Keratinocyte (primary cell): ENCODE measurements around the gene JAKMIP2. TPM values are rescaled to one million over a fixed set of nuclear protein-coding genes. Genes with fewer than 3 reads are reported as not detected.

Source experiments
- DNase-seq: peaks from one replicate; pipeline ENCODE4 v3.0.0-alpha.2; 2011; ENCODE audit warnings: low read depth, missing footprints, low spot score
- FAIRE-seq: peaks from 2 replicates; lab custom pipeline; 2011; peaks lifted over from hg19 to GRCh38; lab: Jason Lieb, UNC
- H2AFZ ChIP-seq: 2 replicates; pipeline ENCODE4 v1.6.0; 2012; ENCODE audit warnings: low read length, control low read depth, inconsistent platforms; ENCODE audit not compliant: control insufficient read depth
- H3K27ac ChIP-seq: 2 replicates; pipeline ENCODE4 v1.5.1; 2011; ENCODE audit warnings: low read length; ENCODE audit not compliant: control insufficient read depth, insufficient read depth
- H3K27me3 ChIP-seq: 3 replicates; pipeline ENCODE4 v1.6.0; 2011; ENCODE audit warnings: low read length; ENCODE audit not compliant: control insufficient read depth, insufficient read depth; ENCODE audit errors: extremely low read depth
- H3K36me3 ChIP-seq, 2 experiments: 2 replicates in 1 of 2; 3 replicates in 1 of 2; pipeline ENCODE4 v1.5.1; 2011; ENCODE audit warnings: low read length in 2 of 2, mild to moderate bottlenecking in 1 of 2; ENCODE audit not compliant: control insufficient read depth in 2 of 2, insufficient read depth in 2 of 2; ENCODE audit errors: extremely low read depth in 1 of 2
- H3K4me1 ChIP-seq: 3 replicates; pipeline ENCODE4 v1.5.1; 2011; ENCODE audit warnings: low read length; ENCODE audit not compliant: control insufficient read depth, insufficient read depth; ENCODE audit errors: extremely low read depth
- H3K4me2 ChIP-seq: 3 replicates; pipeline ENCODE4 v1.6.0; 2011; ENCODE audit warnings: low read depth, low read length; ENCODE audit not compliant: control insufficient read depth, insufficient read depth; ENCODE audit errors: extremely low read depth
- H3K4me3 ChIP-seq, 3 experiments: fragments of 200-600 bp in 1 of 3; sonication (generic) in 1 of 3; 2 replicates in 2 of 3; 3 replicates in 1 of 3; pipeline ENCODE4 v1.5.1; 2011 to 2016; ENCODE audit warnings: low read length in 3 of 3, mild to moderate bottlenecking in 3 of 3, control low read depth in 2 of 3, inconsistent platforms in 1 of 3, low read depth in 1 of 3, mixed read lengths in 1 of 3, mixed run types in 1 of 3, moderate library complexity in 1 of 3; ENCODE audit not compliant: control insufficient read depth in 2 of 3, insufficient read depth in 2 of 3; ENCODE audit errors: extremely low read depth in 1 of 3
- H3K79me2 ChIP-seq: 2 replicates; pipeline ENCODE4 v1.6.0; 2012; ENCODE audit warnings: low read length; ENCODE audit not compliant: control insufficient read depth, insufficient read depth
- H3K9ac ChIP-seq: 3 replicates; pipeline ENCODE4 v1.6.0; 2011; ENCODE audit warnings: low read length; ENCODE audit not compliant: control insufficient read depth, insufficient read depth; ENCODE audit errors: extremely low read depth
- H3K9me1 ChIP-seq: 3 replicates; pipeline ENCODE4 v1.6.0; 2011; ENCODE audit warnings: low read length; ENCODE audit not compliant: control insufficient read depth, insufficient read depth; ENCODE audit errors: extremely low read depth
- H3K9me3 ChIP-seq: 2 replicates; pipeline ENCODE4 v1.5.1; 2012; ENCODE audit warnings: low read depth, low read length; ENCODE audit not compliant: control insufficient read depth
- H4K20me1 ChIP-seq: 3 replicates; pipeline ENCODE4 v1.6.0; 2011; ENCODE audit warnings: low read length; ENCODE audit not compliant: control insufficient read depth, insufficient read depth; ENCODE audit errors: extremely low read depth
- CTCF ChIP-seq, 3 experiments: IDR thresholded peaks in 1 of 3; conservative IDR thresholded peaks in 1 of 3; optimal IDR thresholded peaks in 1 of 3; 2 replicates in 2 of 3; 3 replicates in 1 of 3; pipeline versions ENCODE3 to v1.5.1; 2011; ENCODE audit warnings: low read length in 3 of 3, mild to moderate bottlenecking in 3 of 3, moderate library complexity in 2 of 3, control low read depth in 1 of 3, inconsistent platforms in 1 of 3; ENCODE audit not compliant: insufficient read depth in 2 of 3; ENCODE audit errors: extremely low read depth in 1 of 3
- EZH2 ChIP-seq: IDR thresholded peaks from one replicate; pipeline ENCODE4 v1.6.1; 2012; ENCODE audit warnings: inconsistent platforms, mild to moderate bottlenecking, low read length, moderate library complexity
- dilution Hi-C: fragments of 300-500 bp; cut with MboI; formaldehyde crosslinking; loops from one replicate; pipeline ENCODE4 v1.7.0; 2020; ENCODE audit warnings: low sequenced_read_pairs; ENCODE audit not compliant: extremely low pct_ligation_motif_present
- polyA plus RNA-seq, 5 experiments: library from polyadenylated mRNA; depleted of rRNA in 3 of 5; stranded (reverse) in 3 of 5; stranded (forward) in 1 of 5; unstranded in 1 of 5; fragments of >200 nt; gene quantifications; 1 replicate in 1 of 5; 2 replicates in 3 of 5; 3 replicates in 1 of 5; pipeline versions ENCODE4 v1.2.1 to v1.2.3, GENCODE V29; 2011 to 2012; ENCODE audit warnings: missing spikeins in 2 of 5, low read depth in 1 of 5, low replicate concordance in 1 of 5

Gene JAKMIP2
- polyA plus RNA-seq, 1 donor (not counting 4 experiments of a cell fraction or from before 2014, with no cell fraction given) = not detected

GRCh38 chr5:147661541-147661940 lies 121.0 kb downstream of the JAKMIP2 start:
- H3K4me1 ChIP-seq = no peaks in the 10 kb centered on the region
- no peak overlapping the region for H3K9ac ChIP-seq
- dilution Hi-C loops = no loop called here
- no peaks in the 10 kb centered on the region for H3K9me1 ChIP-seq
- H4K20me1 ChIP-seq = no peaks in the 10 kb centered on the region
- TF ChIP-seq EZH2 (no peak), CTCF (optimal IDR thresholded peaks at IDR 0.05 in 1 of 3, IDR thresholded peaks at IDR 0.05 in 1 of 3, conservative IDR thresholded peaks at IDR 0.05 in 1 of 3; ENCODE audit: extremely low read depth in 1 of 3, insufficient read depth in 2 of 3, low read length in 3 of 3) (no peak)
- peaks cover 2% of the 10 kb centered on the region for H3K9me3 ChIP-seq
- no peak overlapping the region for H3K4me3 ChIP-seq
- H3K36me3 ChIP-seq = no peaks in the 10 kb centered on the region
- H2AFZ ChIP-seq = no peak overlapping the region
- no peaks in the 10 kb centered on the region for H3K27me3 ChIP-seq
- no peak overlapping the region for H3K4me2 ChIP-seq
- no peaks in the 10 kb centered on the region for H3K79me2 ChIP-seq
- FAIRE-seq (no peak), DNase-seq (no peak)
- no peak overlapping the region for H3K27ac ChIP-seq

- H3K79me2 ChIP-seq = no peaks in the 10 kb centered on the region
- H3K4me2 ChIP-seq = no peak overlapping the region
- no peak overlapping the region for H3K9ac ChIP-seq
- no peaks in the 10 kb centered on the region for H3K36me3 ChIP-seq
- no peak overlapping the region for H3K4me3 ChIP-seq
- FAIRE-seq (no peak), DNase-seq (no peak)
- H3K9me3 ChIP-seq = peaks cover 2% of the 10 kb centered on the region
- H3K27me3 ChIP-seq = no peaks in the 10 kb centered on the region
- H3K4me1 ChIP-seq = no peaks in the 10 kb centered on the region
- no peak overlapping the region for H2AFZ ChIP-seq
- H3K9me1 ChIP-seq = no peaks in the 10 kb centered on the region
- H4K20me1 ChIP-seq = no peaks in the 10 kb centered on the region
- no peak overlapping the region for H3K27ac ChIP-seq
- dilution Hi-C loops = no loop called here
- no peak for TF ChIP-seq EZH2
- no peak for TF ChIP-seq CTCF (optimal IDR thresholded peaks at IDR 0.05 in 1 of 3, IDR thresholded peaks at IDR 0.05 in 1 of 3, conservative IDR thresholded peaks at IDR 0.05 in 1 of 3; ENCODE audit: extremely low read depth in 1 of 3, insufficient read depth in 2 of 3, low read length in 3 of 3)
These were observed 123.2 kb downstream of the JAKMIP2 start for GRCh38 chr5:147659166-147659929.
